ENCODE data around the gene FAM187B.

DNA sequence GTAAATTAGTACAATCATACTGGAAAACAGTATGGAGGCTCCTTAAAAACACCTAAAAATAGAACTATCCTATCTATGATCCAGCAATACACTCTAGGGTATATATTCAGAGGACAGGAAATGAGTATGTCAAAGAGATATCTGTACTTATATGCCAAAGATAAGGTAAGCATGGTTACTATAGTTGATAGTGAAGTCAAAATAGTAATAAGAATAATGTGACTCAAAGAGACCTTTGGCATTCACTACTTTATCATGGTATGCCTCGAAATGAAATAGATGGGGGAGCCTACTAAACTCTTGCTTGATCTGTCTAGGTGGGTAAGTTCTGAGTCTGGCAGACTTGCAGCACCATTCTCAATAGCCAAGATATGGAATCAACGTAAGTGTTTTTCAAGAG, 43.7 kb downstream of the FAM187B start:
- TF ChIP-seq POLR2A (IDR thresholded peaks at IDR 0.05) = no peak
- TF ChIP-seq, protein P1, sequence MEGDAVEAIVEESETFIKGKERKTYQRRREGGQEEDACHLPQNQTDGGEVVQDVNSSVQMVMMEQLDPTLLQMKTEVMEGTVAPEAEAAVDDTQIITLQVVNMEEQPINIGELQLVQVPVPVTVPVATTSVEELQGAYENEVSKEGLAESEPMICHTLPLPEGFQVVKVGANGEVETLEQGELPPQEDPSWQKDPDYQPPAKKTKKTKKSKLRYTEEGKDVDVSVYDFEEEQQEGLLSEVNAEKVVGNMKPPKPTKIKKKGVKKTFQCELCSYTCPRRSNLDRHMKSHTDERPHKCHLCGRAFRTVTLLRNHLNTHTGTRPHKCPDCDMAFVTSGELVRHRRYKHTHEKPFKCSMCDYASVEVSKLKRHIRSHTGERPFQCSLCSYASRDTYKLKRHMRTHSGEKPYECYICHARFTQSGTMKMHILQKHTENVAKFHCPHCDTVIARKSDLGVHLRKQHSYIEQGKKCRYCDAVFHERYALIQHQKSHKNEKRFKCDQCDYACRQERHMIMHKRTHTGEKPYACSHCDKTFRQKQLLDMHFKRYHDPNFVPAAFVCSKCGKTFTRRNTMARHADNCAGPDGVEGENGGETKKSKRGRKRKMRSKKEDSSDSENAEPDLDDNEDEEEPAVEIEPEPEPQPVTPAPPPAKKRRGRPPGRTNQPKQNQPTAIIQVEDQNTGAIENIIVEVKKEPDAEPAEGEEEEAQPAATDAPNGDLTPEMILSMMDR (IDR thresholded peaks at IDR 0.05) = no peak
